ENCODE results near the gene CRKL. TPM values are rescaled to one million over a fixed set of nuclear protein-coding genes. Genes with fewer than 3 reads are reported as not detected.

CRKL gene
- total RNA-seq, 1 donor from 2014 or later: 72.9 TPM

DNA sequence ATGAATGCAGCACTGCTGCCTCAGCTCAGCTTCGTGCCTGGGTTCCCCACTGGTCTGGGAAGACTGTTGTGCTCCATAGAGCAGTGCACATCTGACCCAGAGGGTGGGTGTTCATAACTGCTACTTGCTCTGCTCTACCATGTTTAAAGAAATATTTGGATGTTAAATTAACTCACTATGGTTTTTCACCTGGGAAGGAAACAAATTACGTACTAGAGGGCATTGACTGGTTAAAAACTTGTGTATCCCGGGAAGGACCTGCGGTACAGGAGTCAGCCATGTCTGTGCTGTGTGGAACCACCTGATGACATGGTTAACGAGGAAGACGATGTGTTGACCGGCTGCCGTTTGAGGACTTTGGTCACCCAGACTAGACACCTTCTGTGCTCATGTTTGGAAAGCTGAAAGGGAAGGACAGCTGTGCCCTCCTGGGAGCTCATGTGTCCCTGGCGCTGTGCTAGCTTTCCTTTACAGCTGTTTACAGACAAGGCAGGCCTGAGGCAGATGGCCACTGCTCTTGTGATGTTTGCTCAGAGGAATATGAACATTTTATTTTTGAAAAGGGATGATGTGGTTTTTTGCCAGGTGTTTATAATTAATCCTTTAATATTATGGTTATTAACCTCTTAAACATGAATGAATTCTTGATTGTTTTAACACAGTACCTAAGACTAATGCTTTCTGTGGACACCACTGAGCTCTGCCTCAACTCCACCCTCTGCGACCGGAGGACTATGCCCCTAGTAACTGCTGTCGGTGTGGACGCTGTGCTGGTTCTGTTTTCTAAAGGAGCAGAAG, 35.5 kb downstream of the CRKL start:
- Histone ChIP-seq H3K27me3 (ENCODE audit: control insufficient read depth, insufficient read depth, low read length) (no peaks in the 10 kb centered on the region), H3K4me3 (ENCODE audit: low read depth, low read length) (no peak overlapping the region), H3K36me3 (ENCODE audit: control insufficient read depth, insufficient read depth, low read length) (peaks cover 23% of the 10 kb centered on the region)
- TF ChIP-seq, protein P1, sequence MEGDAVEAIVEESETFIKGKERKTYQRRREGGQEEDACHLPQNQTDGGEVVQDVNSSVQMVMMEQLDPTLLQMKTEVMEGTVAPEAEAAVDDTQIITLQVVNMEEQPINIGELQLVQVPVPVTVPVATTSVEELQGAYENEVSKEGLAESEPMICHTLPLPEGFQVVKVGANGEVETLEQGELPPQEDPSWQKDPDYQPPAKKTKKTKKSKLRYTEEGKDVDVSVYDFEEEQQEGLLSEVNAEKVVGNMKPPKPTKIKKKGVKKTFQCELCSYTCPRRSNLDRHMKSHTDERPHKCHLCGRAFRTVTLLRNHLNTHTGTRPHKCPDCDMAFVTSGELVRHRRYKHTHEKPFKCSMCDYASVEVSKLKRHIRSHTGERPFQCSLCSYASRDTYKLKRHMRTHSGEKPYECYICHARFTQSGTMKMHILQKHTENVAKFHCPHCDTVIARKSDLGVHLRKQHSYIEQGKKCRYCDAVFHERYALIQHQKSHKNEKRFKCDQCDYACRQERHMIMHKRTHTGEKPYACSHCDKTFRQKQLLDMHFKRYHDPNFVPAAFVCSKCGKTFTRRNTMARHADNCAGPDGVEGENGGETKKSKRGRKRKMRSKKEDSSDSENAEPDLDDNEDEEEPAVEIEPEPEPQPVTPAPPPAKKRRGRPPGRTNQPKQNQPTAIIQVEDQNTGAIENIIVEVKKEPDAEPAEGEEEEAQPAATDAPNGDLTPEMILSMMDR (IDR thresholded peaks at IDR 0.05; ENCODE audit: insufficient read depth, low read length, severe bottlenecking): no peak
- DNase-seq (ENCODE audit: low read depth) (no peak), FAIRE-seq (no peak)

DNA sequence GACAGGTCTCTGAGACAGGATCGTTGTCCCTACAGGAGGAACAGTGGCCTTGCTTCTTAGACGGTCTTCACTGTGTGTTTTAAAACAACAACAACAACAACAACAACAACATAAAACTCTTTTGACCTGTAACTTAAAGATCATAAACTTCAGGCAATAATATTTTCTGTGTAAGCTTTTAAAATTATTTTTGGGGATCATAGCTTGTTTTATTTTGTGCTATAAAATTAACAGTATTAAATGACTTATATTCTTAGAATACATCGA, 36.1 kb downstream of the CRKL start:
- Histone ChIP-seq H3K36me3 (ENCODE audit: control insufficient read depth, insufficient read depth, low read length) (peaks cover 23% of the 10 kb centered on the region), H3K27me3 (ENCODE audit: control insufficient read depth, insufficient read depth, low read length) (no peaks in the 10 kb centered on the region), H3K4me3 (ENCODE audit: low read depth, low read length) (no peak overlapping the region)
- DNase-seq (ENCODE audit: low read depth) (no peak), FAIRE-seq (no peak)
- TF ChIP-seq, protein P1 (IDR thresholded peaks at IDR 0.05; ENCODE audit: insufficient read depth, low read length, severe bottlenecking): no peak

GRCh38 chr22:20953668-20954500, 36.7 kb downstream of the CRKL start:
- Histone ChIP-seq H3K4me3 (ENCODE audit: low read depth, low read length) (no peak overlapping the region), H3K27me3 (ENCODE audit: control insufficient read depth, insufficient read depth, low read length) (no peaks in the 10 kb centered on the region), H3K36me3 (ENCODE audit: control insufficient read depth, insufficient read depth, low read length) (peaks cover 23% of the 10 kb centered on the region)
- FAIRE-seq (no peak), DNase-seq (ENCODE audit: low read depth) (peak; percentile 98)
- TF ChIP-seq, protein P1 (IDR thresholded peaks at IDR 0.05; ENCODE audit: insufficient read depth, low read length, severe bottlenecking): no peak

DNA sequence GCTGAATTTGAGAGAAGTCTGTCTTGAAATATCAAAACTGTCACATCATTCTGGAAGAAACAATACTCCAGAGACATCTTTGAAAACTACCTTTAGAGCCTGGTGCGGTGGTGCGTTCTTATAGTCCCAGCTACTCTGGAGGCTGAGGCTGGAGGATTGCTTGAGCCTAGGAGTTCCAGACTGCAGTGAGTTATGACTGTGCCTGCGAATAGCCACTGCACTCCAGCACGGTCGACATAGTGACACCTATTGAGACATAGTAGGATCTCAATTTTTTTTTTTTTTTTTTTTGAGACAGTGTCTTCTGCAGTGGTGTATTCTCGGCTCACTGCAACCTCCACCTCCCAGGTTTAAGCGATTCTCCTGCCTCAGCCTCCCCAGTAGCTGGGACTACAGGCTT, 38.3 kb downstream of the CRKL start:
- Histone ChIP-seq H3K27me3 (ENCODE audit: control insufficient read depth, insufficient read depth, low read length) (no peaks in the 10 kb centered on the region), H3K4me3 (ENCODE audit: low read depth, low read length) (no peak overlapping the region), H3K36me3 (ENCODE audit: control insufficient read depth, insufficient read depth, low read length) (peaks cover 15% of the 10 kb centered on the region)
- TF ChIP-seq, protein P1 (IDR thresholded peaks at IDR 0.05; ENCODE audit: insufficient read depth, low read length, severe bottlenecking): no peak
- FAIRE-seq (no peak), DNase-seq (ENCODE audit: low read depth) (no peak)

- peak; percentile 83 for DNase-seq (ENCODE audit: low read depth)
- FAIRE-seq: no peak
- H3K36me3 ChIP-seq (ENCODE audit: control insufficient read depth, insufficient read depth, low read length): peaks cover 9% of the 10 kb centered on the region
- TF ChIP-seq, protein P1 (IDR thresholded peaks at IDR 0.05; ENCODE audit: insufficient read depth, low read length, severe bottlenecking): peak; percentile 55
- peak overlapping the region; percentile 93 for H3K4me3 ChIP-seq (ENCODE audit: low read depth, low read length)
- H3K27me3 ChIP-seq (ENCODE audit: control insufficient read depth, insufficient read depth, low read length): no peaks in the 10 kb centered on the region
Measured at GRCh38 chr22:20956258-20957101, 39.3 kb downstream of the CRKL start.
